WERI-Rb-1 (cell line): ENCODE measurements around the gene MTFMT.

Experiments
- DNase-seq: peaks from one replicate; pipeline ENCODE4 v3.0.0-alpha.2; 2020
- H3K27ac ChIP-seq: fragments of 250-450 bp; sonication (Bioruptor Pico); 2 replicates; pipeline ENCODE4 v1.5.1; 2020; ENCODE audit warnings: mild to moderate bottlenecking, moderate library complexity
- H3K27me3 ChIP-seq: fragments of 250-450 bp; sonication (Bioruptor Pico); 2 replicates; pipeline ENCODE4 v1.5.1; 2021; ENCODE audit warnings: mild to moderate bottlenecking, low read depth, moderate library complexity; ENCODE audit not compliant: insufficient read depth, severe bottlenecking
- H3K36me3 ChIP-seq: fragments of 250-450 bp; sonication (Bioruptor Pico); 2 replicates; pipeline ENCODE4 v1.5.1; 2020; ENCODE audit warnings: mild to moderate bottlenecking, moderate library complexity
- H3K4me3 ChIP-seq: 2 replicates; pipeline ENCODE4 v1.5.1; 2011; ENCODE audit warnings: low read depth, mild to moderate bottlenecking, control low read depth, low read length
- H3K9me3 ChIP-seq: fragments of 250-450 bp; sonication (Bioruptor Pico); 2 replicates; pipeline ENCODE4 v1.5.1; 2021; ENCODE audit warnings: mild to moderate bottlenecking, moderate library complexity; ENCODE audit not compliant: severe bottlenecking
- CTCF ChIP-seq: IDR thresholded peaks from 2 replicates; pipeline ENCODE4 v1.5.1; 2011; ENCODE audit warnings: low read depth, mild to moderate bottlenecking, control low read depth, inconsistent platforms, low read length

Gene MTFMT

GRCh38 chr15:65006876-65007275 is 22.6 kb downstream of the MTFMT start:
- H3K27me3 ChIP-seq = no peaks in the 10 kb centered on the region

GRCh38 chr15:65004993-65005392 is 24.4 kb downstream of the MTFMT start:
- DNase-seq = no peak
- Histone ChIP-seq H3K36me3 (peaks cover 4% of the 10 kb centered on the region), H3K4me3 (no peak overlapping the region), H3K27ac (no peak overlapping the region), H3K9me3 (no peaks in the 10 kb centered on the region), H3K27me3 (no peaks in the 10 kb centered on the region)
- TF ChIP-seq CTCF = no peak

More at GRCh38 chr15:65006876-65007275, 22.6 kb downstream of the MTFMT start:
- H3K4me3 ChIP-seq = no peak overlapping the region
- peaks cover 4% of the 10 kb centered on the region for H3K36me3 ChIP-seq
- no peak overlapping the region for H3K27ac ChIP-seq
- no peak for TF ChIP-seq CTCF
- H3K9me3 ChIP-seq = no peaks in the 10 kb centered on the region
- DNase-seq = no peak

- TF ChIP-seq CTCF = no peak
Observed at GRCh38 chr15:64997745-64998375, 31.6 kb downstream of the MTFMT start.

GRCh38 chr15:64997066-64997465 is 32.4 kb downstream of the MTFMT start:
- DNase-seq = no peak
- Histone ChIP-seq H3K27ac (no peak overlapping the region), H3K9me3 (no peaks in the 10 kb centered on the region), H3K36me3 (no peaks in the 10 kb centered on the region), H3K4me3 (no peak overlapping the region), H3K27me3 (no peaks in the 10 kb centered on the region)
- TF ChIP-seq CTCF = no peak

More at GRCh38 chr15:64997745-64998375, 31.6 kb downstream of the MTFMT start:
- peaks cover 4% of the 10 kb centered on the region for H3K36me3 ChIP-seq
- no peaks in the 10 kb centered on the region for H3K27me3 ChIP-seq
- no peak overlapping the region for H3K4me3 ChIP-seq
- no peaks in the 10 kb centered on the region for H3K9me3 ChIP-seq
- H3K27ac ChIP-seq = no peak overlapping the region
- no peak for DNase-seq

GRCh38 chr15:64993290-64993689 is 36.1 kb downstream of the MTFMT start:
- no peaks in the 10 kb centered on the region for H3K36me3 ChIP-seq
- H3K27ac ChIP-seq = no peak overlapping the region
- no peak for DNase-seq
- no peaks in the 10 kb centered on the region for H3K9me3 ChIP-seq
- TF ChIP-seq CTCF = no peak
- no peak overlapping the region for H3K4me3 ChIP-seq
- no peaks in the 10 kb centered on the region for H3K27me3 ChIP-seq
